GM12878 (cell line): Measurements from ENCODE around the gene KCNJ3.

ENCODE experiments used
- CTCF ChIP-seq, 3 experiments: IDR thresholded peaks in 2 of 3; conservative IDR thresholded peaks in 1 of 3; 2 replicates each; pipeline ENCODE4 v1.5.1; 2011; ENCODE audit warnings: low read depth in 3 of 3, low read length in 3 of 3, mild to moderate bottlenecking in 3 of 3, control low read depth in 2 of 3, moderate library complexity in 2 of 3, inconsistent platforms in 1 of 3, mixed read lengths in 1 of 3; ENCODE audit not compliant: control insufficient read depth in 2 of 3, insufficient read depth in 1 of 3; ENCODE audit errors: extremely low read depth in 1 of 3
- EGR1 ChIP-seq, 2 experiments: IDR thresholded peaks; 1 replicate in 1 of 2; 2 replicates in 1 of 2; pipeline ENCODE4 v1.6.1; 2011 to 2012; ENCODE audit warnings: low read depth in 2 of 2, low read length in 2 of 2, borderline replicate concordance in 1 of 2, mild to moderate bottlenecking in 1 of 2, moderate library complexity in 1 of 2
- EP300 ChIP-seq, 2 experiments: fragments of 150-350 bp in 1 of 2; IDR thresholded peaks; 2 replicates each; pipeline ENCODE4 v1.6.1; 2011 to 2012; ENCODE audit warnings: low read depth in 2 of 2, low read length in 2 of 2, borderline replicate concordance in 1 of 2, improper control_type of control experiment in 1 of 2, inconsistent platforms in 1 of 2; ENCODE audit not compliant: control insufficient read depth in 1 of 2
- PKNOX1 ChIP-seq: fragments of 450-650 bp; IDR thresholded peaks from 2 replicates; pipeline ENCODE4 v1.6.1; 2016; ENCODE audit warnings: mild to moderate bottlenecking
- RCOR1 ChIP-seq: conservative IDR thresholded peaks from 2 replicates; pipeline ENCODE4 v1.6.1; 2012; ENCODE audit warnings: low read depth, low read length, improper control_type of control experiment
- SMAD1 ChIP-seq: fragments of 450-650 bp; IDR thresholded peaks from 2 replicates; pipeline ENCODE4 v1.6.1; 2018; ENCODE audit warnings: mild to moderate bottlenecking, low read depth; ENCODE audit not compliant: partially characterized antibody

- TF ChIP-seq EP300 (IDR thresholded peaks at IDR 0.05; ENCODE audit: borderline replicate concordance in 1 of 2, control insufficient read depth in 1 of 2, low read depth in 2 of 2, low read length in 2 of 2) (no peak), CTCF (IDR thresholded peaks at IDR 0.05 in 2 of 3, conservative IDR thresholded peaks at IDR 0.05 in 1 of 3; ENCODE audit: control insufficient read depth in 2 of 3, extremely low read depth in 1 of 3, insufficient read depth in 1 of 3, low read depth in 3 of 3, low read length in 3 of 3) (no peak), PKNOX1 (no peak), RCOR1 (no peak), EGR1 (IDR thresholded peaks at IDR 0.05; ENCODE audit: borderline replicate concordance in 1 of 2, low read depth in 2 of 2, low read length in 2 of 2) (no peak), SMAD1 (no peak)
These were observed 16.8 kb upstream of the KCNJ3 start for GRCh38 chr2:154681741-154682140.
